ENCODE data around the gene PNPLA7.

Gene PNPLA7

GRCh38 chr9:137433916-137434431 is 116.2 kb downstream of the PNPLA7 start:
- Mint-ChIP-seq H3K36me3 (ENCODE audit: low read depth) (no peaks in the 10 kb centered on the region), H3K27me3 (peaks cover 35% of the 10 kb centered on the region), H3K4me1 (ENCODE audit: low read depth) (no peaks in the 10 kb centered on the region), H3K9me3 (no peaks in the 10 kb centered on the region), H3K27ac (no peak overlapping the region), H3K4me3 (no peak overlapping the region)
- intact Hi-C loops (cut with micrococcal nuclease), result no loop called here

GRCh38 chr9:137433349-137433915 is 116.8 kb downstream of the PNPLA7 start:
- Mint-ChIP-seq H3K4me1 (ENCODE audit: low read depth) (no peaks in the 10 kb centered on the region), H3K27me3 (peaks cover 35% of the 10 kb centered on the region), H3K36me3 (ENCODE audit: low read depth) (no peaks in the 10 kb centered on the region), H3K4me3 (no peak overlapping the region), H3K27ac (no peak overlapping the region), H3K9me3 (no peaks in the 10 kb centered on the region)
- intact Hi-C loops (cut with micrococcal nuclease), result no loop called here

GRCh38 chr9:137432687-137433348 is 117.4 kb downstream of the PNPLA7 start:
- intact Hi-C loops (cut with micrococcal nuclease), result no loop called here
- H3K36me3 Mint-ChIP-seq (ENCODE audit: low read depth), result no peaks in the 10 kb centered on the region
- peaks cover 30% of the 10 kb centered on the region for H3K27me3 Mint-ChIP-seq
- no peaks in the 10 kb centered on the region for H3K4me1 Mint-ChIP-seq (ENCODE audit: low read depth)
- no peak overlapping the region for H3K27ac Mint-ChIP-seq
- no peak overlapping the region for H3K4me3 Mint-ChIP-seq
- H3K9me3 Mint-ChIP-seq, result no peaks in the 10 kb centered on the region

GRCh38 chr9:137431416-137431931 is 118.7 kb downstream of the PNPLA7 start:
- Mint-ChIP-seq H3K36me3 (ENCODE audit: low read depth) (peaks cover 4% of the 10 kb centered on the region), H3K9me3 (no peaks in the 10 kb centered on the region), H3K27me3 (peaks cover 29% of the 10 kb centered on the region), H3K4me3 (no peak overlapping the region), H3K27ac (no peak overlapping the region), H3K4me1 (ENCODE audit: low read depth) (no peaks in the 10 kb centered on the region)
- intact Hi-C loops (cut with micrococcal nuclease), result no loop called here

GRCh38 chr9:137430723-137431415 is 119.3 kb downstream of the PNPLA7 start:
- H3K27me3 Mint-ChIP-seq, result peaks cover 29% of the 10 kb centered on the region
- no peaks in the 10 kb centered on the region for H3K4me1 Mint-ChIP-seq (ENCODE audit: low read depth)
- peaks cover 4% of the 10 kb centered on the region for H3K36me3 Mint-ChIP-seq (ENCODE audit: low read depth)
- H3K9me3 Mint-ChIP-seq, result no peaks in the 10 kb centered on the region
- H3K4me3 Mint-ChIP-seq, result no peak overlapping the region
- H3K27ac Mint-ChIP-seq, result no peak overlapping the region
- intact Hi-C loops (cut with micrococcal nuclease), result no loop called here

GRCh38 chr9:137429974-137430722 is 120.1 kb downstream of the PNPLA7 start:
- Mint-ChIP-seq H3K4me3 (no peak overlapping the region), H3K9me3 (no peaks in the 10 kb centered on the region), H3K27ac (no peak overlapping the region), H3K27me3 (peaks cover 23% of the 10 kb centered on the region), H3K4me1 (ENCODE audit: low read depth) (peaks cover under 1% of the 10 kb centered on the region), H3K36me3 (ENCODE audit: low read depth) (peaks cover 4% of the 10 kb centered on the region)
- intact Hi-C loops (cut with micrococcal nuclease), result no loop called here

- peaks cover 17% of the 10 kb centered on the region for H3K27me3 Mint-ChIP-seq
- no peak overlapping the region for H3K27ac Mint-ChIP-seq
- intact Hi-C loops (cut with micrococcal nuclease), result no loop called here
- H3K4me3 Mint-ChIP-seq, result no peak overlapping the region
- H3K36me3 Mint-ChIP-seq (ENCODE audit: low read depth), result peaks cover 4% of the 10 kb centered on the region
- peaks cover 6% of the 10 kb centered on the region for H3K4me1 Mint-ChIP-seq (ENCODE audit: low read depth)
- H3K9me3 Mint-ChIP-seq, result no peaks in the 10 kb centered on the region
Measured at GRCh38 chr9:137429546-137429890, 120.7 kb downstream of the PNPLA7 start.

- H3K27me3 Mint-ChIP-seq, result peaks cover 13% of the 10 kb centered on the region
- H3K4me3 Mint-ChIP-seq, result no peak overlapping the region
- H3K36me3 Mint-ChIP-seq (ENCODE audit: low read depth), result peaks cover 4% of the 10 kb centered on the region
- no peaks in the 10 kb centered on the region for H3K9me3 Mint-ChIP-seq
- intact Hi-C loops (cut with micrococcal nuclease), result no loop called here
- peaks cover 12% of the 10 kb centered on the region for H3K4me1 Mint-ChIP-seq (ENCODE audit: low read depth)
- no peak overlapping the region for H3K27ac Mint-ChIP-seq
Measured at GRCh38 chr9:137428841-137429545, 121.2 kb downstream of the PNPLA7 start.

- intact Hi-C loops (cut with micrococcal nuclease), result no loop called here
- no peak overlapping the region for H3K4me3 Mint-ChIP-seq
- peaks cover 4% of the 10 kb centered on the region for H3K36me3 Mint-ChIP-seq (ENCODE audit: low read depth)
- no peaks in the 10 kb centered on the region for H3K9me3 Mint-ChIP-seq
- peaks cover 11% of the 10 kb centered on the region for H3K27me3 Mint-ChIP-seq
- H3K27ac Mint-ChIP-seq, result no peak overlapping the region
- H3K4me1 Mint-ChIP-seq (ENCODE audit: low read depth), result peaks cover 12% of the 10 kb centered on the region
Measured at GRCh38 chr9:137428311-137428630, 121.9 kb downstream of the PNPLA7 start.

GRCh38 chr9:137427454-137428310 is 122.5 kb downstream of the PNPLA7 start:
- Mint-ChIP-seq H3K36me3 (ENCODE audit: low read depth) (peaks cover 4% of the 10 kb centered on the region), H3K4me3 (no peak overlapping the region), H3K9me3 (no peaks in the 10 kb centered on the region), H3K27me3 (peaks cover 11% of the 10 kb centered on the region), H3K27ac (no peak overlapping the region), H3K4me1 (ENCODE audit: low read depth) (peaks cover 12% of the 10 kb centered on the region)
- intact Hi-C loops (cut with micrococcal nuclease), result no loop called here

- Mint-ChIP-seq H3K4me3 (no peak overlapping the region), H3K27me3 (peaks cover 9% of the 10 kb centered on the region), H3K4me1 (ENCODE audit: low read depth) (peaks cover 17% of the 10 kb centered on the region), H3K9me3 (no peaks in the 10 kb centered on the region), H3K27ac (no peak overlapping the region), H3K36me3 (ENCODE audit: low read depth) (peaks cover 4% of the 10 kb centered on the region)
- intact Hi-C loops (cut with micrococcal nuclease), result no loop called here
Measured at GRCh38 chr9:137426018-137426681, 124.1 kb downstream of the PNPLA7 start.

- Mint-ChIP-seq H3K36me3 (ENCODE audit: low read depth) (peaks cover 10% of the 10 kb centered on the region), H3K27ac (peak overlapping the region; percentile 41), H3K27me3 (peaks cover 5% of the 10 kb centered on the region), H3K4me3 (peak overlapping the region; percentile 62), H3K9me3 (no peaks in the 10 kb centered on the region), H3K4me1 (ENCODE audit: low read depth) (peaks cover 17% of the 10 kb centered on the region)
- intact Hi-C loops (cut with micrococcal nuclease), result no loop called here
Measured at GRCh38 chr9:137423514-137424291, 126.5 kb downstream of the PNPLA7 start.

Data from dendritic cell treated with granulocyte-macrophage colony-stimulating factor and Interleukin-4, amounts not matched to agents 40 ng/mL and 50 ng/mL, for 4 days (primary cell).